ENCODE measurements around the gene ARHGAP44.

Gene ARHGAP44, protein sequence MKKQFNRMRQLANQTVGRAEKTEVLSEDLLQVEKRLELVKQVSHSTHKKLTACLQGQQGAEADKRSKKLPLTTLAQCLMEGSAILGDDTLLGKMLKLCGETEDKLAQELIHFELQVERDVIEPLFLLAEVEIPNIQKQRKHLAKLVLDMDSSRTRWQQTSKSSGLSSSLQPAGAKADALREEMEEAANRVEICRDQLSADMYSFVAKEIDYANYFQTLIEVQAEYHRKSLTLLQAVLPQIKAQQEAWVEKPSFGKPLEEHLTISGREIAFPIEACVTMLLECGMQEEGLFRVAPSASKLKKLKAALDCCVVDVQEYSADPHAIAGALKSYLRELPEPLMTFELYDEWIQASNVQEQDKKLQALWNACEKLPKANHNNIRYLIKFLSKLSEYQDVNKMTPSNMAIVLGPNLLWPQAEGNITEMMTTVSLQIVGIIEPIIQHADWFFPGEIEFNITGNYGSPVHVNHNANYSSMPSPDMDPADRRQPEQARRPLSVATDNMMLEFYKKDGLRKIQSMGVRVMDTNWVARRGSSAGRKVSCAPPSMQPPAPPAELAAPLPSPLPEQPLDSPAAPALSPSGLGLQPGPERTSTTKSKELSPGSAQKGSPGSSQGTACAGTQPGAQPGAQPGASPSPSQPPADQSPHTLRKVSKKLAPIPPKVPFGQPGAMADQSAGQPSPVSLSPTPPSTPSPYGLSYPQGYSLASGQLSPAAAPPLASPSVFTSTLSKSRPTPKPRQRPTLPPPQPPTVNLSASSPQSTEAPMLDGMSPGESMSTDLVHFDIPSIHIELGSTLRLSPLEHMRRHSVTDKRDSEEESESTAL

DNA sequence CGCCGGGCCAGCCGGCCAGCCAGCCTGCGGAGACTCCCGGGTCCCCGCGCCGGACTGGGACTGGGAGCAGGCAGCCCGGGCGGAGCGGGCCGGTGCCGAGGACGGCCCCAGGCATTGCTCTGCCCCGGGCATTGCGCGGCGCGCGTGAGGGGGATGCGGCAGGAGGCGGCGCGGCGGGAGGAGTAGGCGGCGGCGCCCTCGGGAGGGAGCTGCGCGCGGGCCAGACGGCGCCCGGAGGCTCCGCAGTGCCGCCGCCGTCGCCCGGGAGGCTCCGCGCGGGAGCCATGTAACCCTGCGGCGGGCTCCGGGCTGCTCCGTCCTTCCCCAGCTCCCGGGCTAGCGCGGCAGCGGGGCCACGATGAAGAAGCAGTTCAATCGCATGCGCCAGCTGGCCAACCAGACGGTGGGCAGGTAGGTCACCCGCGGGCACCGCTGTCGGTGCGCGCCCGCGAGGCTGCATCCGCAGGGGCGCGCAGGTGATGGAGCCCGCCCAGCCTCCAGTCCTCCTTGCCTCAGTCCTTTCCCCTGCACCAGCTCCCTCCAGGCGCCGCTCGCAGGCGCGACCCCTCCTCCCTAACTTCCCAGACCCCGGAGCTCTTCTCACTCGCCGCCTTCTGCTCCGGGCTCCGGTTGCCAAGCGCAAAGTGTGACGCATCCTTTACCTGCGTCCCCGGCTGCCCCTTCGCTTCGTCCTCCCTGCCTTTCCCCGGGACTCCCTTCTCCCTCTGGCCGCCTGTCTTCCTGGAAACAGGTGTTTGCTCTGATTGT, at the start of gene ARHGAP44:
ARHGAP44 (plus strand) TSS at position 18 of the 768 bp plus-strand sequence; CDS start at position 359, 341 bp downstream.
- no peak for DNase-seq

DNA sequence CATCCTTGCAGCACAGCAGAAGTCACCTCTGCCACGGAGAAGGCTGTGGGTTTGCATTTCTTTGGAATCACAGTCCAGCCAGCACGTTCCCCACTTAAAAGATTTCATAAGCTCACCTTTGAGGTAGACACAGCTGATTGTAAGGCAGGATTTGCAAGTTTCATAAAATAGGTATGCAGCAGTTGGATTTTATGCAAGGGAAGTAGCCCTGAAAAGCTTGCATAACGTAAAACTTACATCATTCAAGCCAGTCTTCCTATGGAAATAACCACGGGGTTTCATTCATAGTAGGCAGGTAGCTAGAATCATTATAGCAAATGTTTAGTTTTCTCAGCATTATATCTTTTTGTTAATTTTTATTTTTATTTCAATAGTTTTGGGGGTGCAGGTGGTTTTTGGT, 49.8 kb upstream of the ARHGAP44 start:
- DNase-seq, result no peak

GRCh38 chr17:12743046-12743445, 46.3 kb upstream of the ARHGAP44 start:
- no peak for DNase-seq

GRCh38 chr17:12744298-12744697, 45.0 kb upstream of the ARHGAP44 start:
- DNase-seq, result no peak

DNA sequence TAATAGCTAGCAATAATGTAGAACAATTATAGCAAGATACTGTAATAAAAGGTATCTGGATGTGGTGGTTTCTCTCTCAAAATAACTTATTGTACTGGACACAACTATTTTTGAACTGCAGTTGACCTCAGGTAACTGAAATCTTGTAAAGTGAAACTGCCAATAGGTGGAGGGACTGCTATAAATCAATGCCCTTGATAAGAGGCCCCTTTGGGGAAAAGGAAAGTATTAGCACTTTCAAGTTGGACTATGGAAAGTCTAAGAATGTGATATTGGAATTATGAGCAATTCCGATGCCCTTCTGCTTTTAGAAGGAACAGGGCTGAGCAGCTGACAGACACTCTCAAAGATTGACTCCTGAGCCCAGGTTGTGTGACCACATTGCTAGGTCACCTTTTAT, 44.5 kb upstream of the ARHGAP44 start:
- no peak for DNase-seq

DNA sequence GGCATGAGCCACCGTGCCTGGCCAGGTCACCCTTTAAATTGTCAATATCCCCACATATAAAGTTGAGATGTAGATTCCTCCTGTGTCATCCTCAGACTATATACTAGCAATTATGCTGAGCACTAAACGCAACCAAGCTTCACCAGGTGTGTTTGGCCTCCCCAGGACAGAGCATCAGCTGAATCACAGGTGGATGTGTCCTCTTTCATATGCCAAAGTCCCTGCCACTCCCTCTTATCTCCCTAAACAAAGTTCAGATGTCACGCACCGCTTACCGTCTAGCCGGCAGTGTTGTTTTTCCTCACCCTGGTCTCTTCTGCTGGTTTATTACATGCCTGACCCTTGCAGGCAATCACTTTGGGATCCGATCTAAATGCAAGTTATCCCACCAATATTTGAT, 43.8 kb upstream of the ARHGAP44 start:
- no peak for DNase-seq

- DNase-seq, result no peak
Observed at GRCh38 chr17:12756786-12757185, 32.5 kb upstream of the ARHGAP44 start.

DNA sequence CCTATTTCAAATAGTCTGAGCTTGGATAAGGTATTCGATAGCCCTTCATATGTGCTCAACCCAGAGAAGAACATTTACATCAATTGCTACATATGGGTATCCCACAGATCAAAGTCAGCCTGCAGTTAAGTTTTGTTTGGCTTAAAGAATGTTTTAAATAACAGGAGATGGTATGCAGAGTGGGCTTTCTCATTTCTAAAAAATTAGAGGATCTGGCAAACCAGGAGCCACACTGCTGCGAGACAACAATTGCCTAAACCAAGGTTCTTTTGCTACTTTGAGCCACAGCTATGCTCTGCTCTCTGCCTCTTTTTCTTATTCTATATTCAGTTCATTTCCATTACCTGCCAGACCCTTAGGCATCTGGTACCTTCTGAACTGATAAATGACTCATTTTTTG, 30.2 kb upstream of the ARHGAP44 start:
- no peak for DNase-seq

- no peak for DNase-seq
Observed at GRCh38 chr17:12765548-12765947, 23.8 kb upstream of the ARHGAP44 start.

DNA sequence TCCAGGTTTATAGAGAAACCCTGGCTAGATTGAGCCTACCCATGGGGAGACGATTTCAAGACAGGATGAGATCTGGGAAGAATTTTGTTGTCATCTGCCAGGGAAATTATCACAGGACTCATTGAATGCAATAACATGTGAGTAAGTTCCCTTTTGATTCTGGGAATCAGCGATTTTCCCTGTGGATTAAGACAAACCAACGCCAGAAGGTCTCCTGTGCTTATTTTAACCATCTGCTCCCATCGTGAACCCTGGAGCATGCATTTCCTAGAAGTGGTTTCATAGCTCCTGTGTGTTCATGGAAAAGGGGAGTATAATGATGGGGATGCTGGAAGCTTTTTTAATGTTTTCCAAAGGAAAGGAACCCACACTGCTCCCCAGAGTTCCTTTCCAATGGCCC, 21.0 kb upstream of the ARHGAP44 start:
- DNase-seq, result no peak

DNA sequence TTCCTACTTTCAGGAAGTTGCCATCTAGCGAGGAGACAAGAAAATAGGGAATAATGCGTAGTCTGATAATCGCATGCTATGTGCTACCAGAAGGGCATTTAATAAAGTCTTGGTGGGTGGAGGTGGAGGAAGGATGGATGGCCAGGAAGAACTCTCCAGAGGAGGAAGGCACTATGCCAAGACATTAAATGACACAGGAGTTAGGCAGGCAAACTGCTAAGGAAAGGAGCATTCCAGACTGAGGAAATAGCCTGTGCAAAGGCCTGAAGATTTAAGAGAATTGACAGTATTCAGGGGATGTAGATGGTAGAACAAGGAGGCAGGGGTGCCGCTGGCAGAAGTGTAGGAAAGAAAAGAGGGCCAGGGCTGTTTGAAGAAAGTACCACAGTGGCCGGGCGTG, 19.3 kb upstream of the ARHGAP44 start:
- no peak for DNase-seq

DNA sequence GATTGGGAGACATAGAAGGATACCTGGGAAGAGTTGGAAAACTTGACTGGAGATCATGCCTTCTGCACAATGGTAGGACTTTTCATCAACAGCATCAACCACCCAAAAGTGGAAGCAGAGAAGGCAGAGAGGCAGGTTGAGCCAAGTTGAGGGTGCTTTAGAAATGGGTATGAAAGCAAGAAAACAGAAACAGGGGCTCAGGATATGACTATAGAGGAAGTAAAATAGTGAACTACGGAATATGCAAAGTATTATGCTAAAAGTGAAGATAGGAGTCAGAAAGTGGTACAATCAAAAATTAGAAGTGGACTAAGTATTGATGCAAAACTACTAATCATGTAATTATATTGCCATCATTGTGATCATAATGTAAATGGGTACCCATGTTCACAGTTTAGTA, 16.1 kb upstream of the ARHGAP44 start:
- no peak for DNase-seq

GRCh38 chr17:12789075-12789480, 220 bp upstream of the ARHGAP44 start:
- DNase-seq, result no peak

DNA sequence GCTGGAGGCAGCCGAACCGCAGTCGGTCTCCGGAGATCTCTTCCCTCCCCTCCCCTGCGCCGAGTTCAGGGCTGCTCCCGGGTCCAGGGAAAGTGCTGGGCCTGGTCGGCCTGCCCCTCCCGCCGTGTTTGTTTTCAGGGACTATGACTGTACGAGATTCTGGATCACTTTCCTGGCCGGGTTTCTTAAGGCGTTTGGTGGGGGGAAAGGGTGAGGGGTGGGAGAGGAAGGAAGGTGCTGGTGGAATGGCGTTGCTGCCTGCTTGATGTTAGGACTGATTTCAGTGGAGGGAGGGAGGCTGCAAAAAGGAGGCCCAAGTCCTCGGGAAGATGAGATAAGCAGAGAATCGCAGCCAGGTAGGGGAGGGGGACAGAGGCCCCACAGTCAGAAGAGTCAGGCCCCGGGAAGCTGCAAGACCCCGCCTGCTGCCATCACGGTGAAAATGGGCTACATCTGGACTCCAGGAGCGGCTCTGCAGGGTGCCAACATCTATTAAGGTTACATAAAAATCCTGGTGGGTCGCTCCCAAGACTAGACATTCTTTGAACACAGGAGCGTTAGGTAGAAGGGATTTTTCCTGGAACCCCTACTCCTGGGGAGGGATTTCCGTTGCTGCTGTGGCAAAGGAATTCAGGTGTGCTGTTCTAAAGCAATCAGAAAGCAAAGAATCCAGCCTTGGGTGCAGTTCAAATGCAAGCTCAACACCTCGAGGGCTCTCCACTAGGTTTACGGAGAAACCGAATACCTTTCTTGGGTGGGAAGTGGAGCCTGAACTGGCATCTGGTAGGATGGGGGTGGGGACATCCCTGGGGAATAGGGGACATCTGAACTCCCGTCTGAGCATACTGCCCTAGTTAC, 1.2 kb downstream of the ARHGAP44 start:
- DNase-seq, result no peak

DNA sequence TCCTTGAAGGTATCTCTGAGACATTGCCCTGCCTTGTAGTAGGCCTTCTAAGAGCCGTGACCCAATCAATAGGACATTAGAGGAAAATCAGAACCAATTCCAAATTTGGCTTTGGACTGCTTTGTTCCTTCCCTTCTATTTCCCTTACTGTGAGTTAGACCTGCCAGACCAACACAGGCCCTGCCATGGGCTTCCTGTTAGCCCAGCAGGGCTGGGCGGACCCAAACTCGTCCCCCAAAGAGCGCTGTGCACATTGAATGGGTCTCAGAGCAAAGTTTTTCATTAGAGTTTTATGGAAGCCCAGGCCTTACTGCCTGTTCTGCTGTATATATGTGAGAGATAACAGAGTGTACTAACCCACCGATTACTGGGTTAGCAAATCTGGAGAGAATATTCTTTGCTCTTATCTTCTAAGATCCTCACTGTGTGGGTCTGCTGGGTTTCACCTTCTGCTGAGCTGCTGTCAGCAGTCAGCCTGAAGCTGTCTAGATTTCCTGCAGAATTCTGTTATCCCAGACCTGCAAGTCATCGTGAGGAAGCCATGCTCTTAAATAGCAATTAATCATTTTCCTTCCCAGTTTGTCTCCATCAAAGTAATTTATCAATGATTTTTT, 5.7 kb downstream of the ARHGAP44 start:
- no peak for DNase-seq

- no peak for DNase-seq
Observed at GRCh38 chr17:12800855-12801365, 11.6 kb downstream of the ARHGAP44 start.

- DNase-seq, result no peak
Observed at GRCh38 chr17:12806630-12807029, 17.3 kb downstream of the ARHGAP44 start.

DNA sequence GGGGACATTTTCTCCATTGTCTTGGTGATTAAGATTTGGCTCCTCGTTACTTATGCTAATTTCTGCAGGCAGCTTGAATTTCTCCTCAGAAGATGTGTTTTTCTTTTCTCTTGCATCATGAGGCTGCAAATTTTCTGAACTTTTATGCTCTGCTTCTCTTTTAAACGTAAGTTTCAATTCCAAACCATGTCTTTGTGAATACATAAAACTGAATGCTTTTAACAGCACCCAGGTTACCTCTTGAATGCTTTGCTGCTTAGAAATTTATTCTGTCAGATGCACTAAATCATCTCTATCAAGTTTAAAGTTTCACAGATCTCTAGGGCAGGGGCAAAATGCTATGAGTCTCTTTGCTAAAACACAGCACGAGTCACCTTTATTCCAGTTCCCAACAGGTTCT, 19.4 kb downstream of the ARHGAP44 start:
- DNase-seq, result no peak

- DNase-seq, result no peak
Observed at GRCh38 chr17:12812877-12813276, 23.6 kb downstream of the ARHGAP44 start.

GRCh38 chr17:12813664-12814063, 24.4 kb downstream of the ARHGAP44 start:
- DNase-seq, result no peak

DNA sequence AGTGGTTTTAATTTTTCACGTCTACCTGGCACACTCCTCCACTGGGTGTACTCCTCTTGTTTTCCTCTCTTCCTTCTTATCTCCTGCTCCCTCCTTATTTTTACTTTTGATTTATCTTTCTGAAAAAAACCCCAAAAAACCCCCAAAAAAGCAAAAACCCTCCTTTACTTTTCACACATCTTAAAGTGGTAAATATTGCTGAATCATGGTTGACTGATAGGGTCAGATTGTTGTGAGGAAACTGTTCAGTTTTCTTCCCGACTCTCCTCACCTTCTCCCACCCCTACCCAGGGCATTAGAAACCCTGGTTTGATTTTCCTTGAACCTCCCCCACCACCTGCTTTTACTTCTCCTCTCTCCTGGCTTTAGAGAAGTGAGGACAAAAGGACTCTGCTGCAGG, 25.4 kb downstream of the ARHGAP44 start:
- no peak for DNase-seq
